OCI-LY1 (cell line): ENCODE results near the gene BEND6.

Source experiments
- CTCF ChIP-seq: fragments of 200-600 bp; sonication (generic), shearing (Covaris generic); IDR thresholded peaks from 2 replicates; pipeline ENCODE4 v1.5.1; 2017; ENCODE audit warnings: mild to moderate bottlenecking, antibody characterized with exemption, low read length, moderate library complexity, mixed read lengths
- EZH2 ChIP-seq: fragments of 200-600 bp; sonication (generic), shearing (Covaris generic); IDR thresholded peaks from 2 replicates; pipeline ENCODE4 v1.8.0; 2017; ENCODE audit warnings: borderline replicate concordance, mixed run types, mild to moderate bottlenecking, antibody characterized with exemption, low read length, moderate library complexity, mixed read lengths

GRCh38 chr6:57006101-57006500 lies 51.2 kb downstream of the BEND6 start:
- TF ChIP-seq CTCF (no peak), EZH2 (no peak)
